Cardiac muscle cell (in vitro differentiated cells and primary cell): ENCODE measurements around the gene ITGA11. TPM values are rescaled to one million over a fixed set of nuclear protein-coding genes. Genes with fewer than 3 reads are reported as not detected.
A peak's percentile ranks its signal among the peaks of the same experiment; 100 is the strongest.

ENCODE experiments used
- DNase-seq, 2 donors: peaks; one replicate each; pipeline versions ENCODE4 v3.0.0 to v3.0.0-alpha.2; 2010 to 2017; ENCODE audit warnings: low read depth in 1 of 2, low spot score in 1 of 2
- H3K27ac ChIP-seq: fragments of 200-600 bp; sonication (generic); 2 replicates; pipeline ENCODE4 v1.5.1; 2016
- H3K27me3 ChIP-seq: fragments of 200-600 bp; sonication (generic); 2 replicates; pipeline ENCODE4 v1.6.0; 2016; ENCODE audit warnings: control low read depth
- H3K36me3 ChIP-seq: fragments of 200-600 bp; sonication (generic); 2 replicates; pipeline ENCODE4 v1.5.1; 2016; ENCODE audit warnings: control low read depth
- H3K4me1 ChIP-seq: fragments of 200-600 bp; sonication (generic); 2 replicates; pipeline ENCODE4 v1.8.1; 2017; ENCODE audit warnings: low read depth, mild to moderate bottlenecking, mixed run types
- H3K4me3 ChIP-seq: fragments of 200-600 bp; sonication (generic); 2 replicates; pipeline ENCODE4 v1.5.1; 2016; ENCODE audit warnings: mild to moderate bottlenecking
- H3K9me3 ChIP-seq: fragments of 200-600 bp; sonication (generic); 2 replicates; pipeline ENCODE4 v1.5.1; 2017; ENCODE audit warnings: low read depth, mild to moderate bottlenecking, control low read depth
- CTCF ChIP-seq: IDR thresholded peaks from 2 replicates; pipeline ENCODE4 v1.5.1; 2012; ENCODE audit warnings: low read depth, mild to moderate bottlenecking, low read length
- polyA plus RNA-seq: library from polyadenylated mRNA; unstranded; fragments of >200 nt; fragmentation: Nextera tagmentation; extraction: Ambion mirVana; gene quantifications from 2 replicates; pipeline ENCODE4 v1.2.1, GENCODE V29; 2016
- total RNA-seq: library from RNA; depleted of rRNA; stranded (reverse); fragments of >200 nt; gene quantifications from 2 replicates; pipeline ENCODE4 v1.2.3, GENCODE V29; 2016

Gene ITGA11
- total and polyA plus RNA-seq, 2 experiments from 2014 or later, result 0.12 to 1.2 TPM

GRCh38 chr15:68354923-68355322 is 77.0 kb downstream of the ITGA11 start:
- peak in 1 of 2 donors; percentile 71 for DNase-seq
- Histone ChIP-seq H3K27ac (no peak overlapping the region), H3K27me3 (no peaks in the 10 kb centered on the region), H3K4me1 (no peaks in the 10 kb centered on the region), H3K4me3 (no peak overlapping the region), H3K9me3 (no peaks in the 10 kb centered on the region), H3K36me3 (no peaks in the 10 kb centered on the region)
- TF ChIP-seq CTCF, result no peak

- TF ChIP-seq CTCF, result no peak
- no peaks in the 10 kb centered on the region for H3K4me1 ChIP-seq
- no peak for DNase-seq
- H3K9me3 ChIP-seq, result no peaks in the 10 kb centered on the region
- no peak overlapping the region for H3K4me3 ChIP-seq
- H3K27ac ChIP-seq, result no peak overlapping the region
- H3K36me3 ChIP-seq, result no peaks in the 10 kb centered on the region
- H3K27me3 ChIP-seq, result no peaks in the 10 kb centered on the region
Measured at GRCh38 chr15:68354268-68354667, 77.7 kb downstream of the ITGA11 start.

GRCh38 chr15:68353421-68354135 is 78.4 kb downstream of the ITGA11 start:
- DNase-seq, result no peak
- Histone ChIP-seq H3K36me3 (no peaks in the 10 kb centered on the region), H3K27ac (no peak overlapping the region), H3K9me3 (no peaks in the 10 kb centered on the region), H3K4me1 (no peaks in the 10 kb centered on the region), H3K27me3 (no peaks in the 10 kb centered on the region), H3K4me3 (no peak overlapping the region)
- TF ChIP-seq CTCF, result no peak

GRCh38 chr15:68352401-68353062 is 79.4 kb downstream of the ITGA11 start:
- Histone ChIP-seq H3K4me3 (no peak overlapping the region), H3K27ac (no peak overlapping the region), H3K27me3 (no peaks in the 10 kb centered on the region), H3K4me1 (peaks cover 3% of the 10 kb centered on the region), H3K9me3 (no peaks in the 10 kb centered on the region), H3K36me3 (no peaks in the 10 kb centered on the region)
- peak in 1 of 2 donors; percentile 85 for DNase-seq
- no peak for TF ChIP-seq CTCF

GRCh38 chr15:68349151-68349550 is 82.8 kb downstream of the ITGA11 start:
- Histone ChIP-seq H3K4me3 (no peak overlapping the region), H3K4me1 (peaks cover 5% of the 10 kb centered on the region), H3K27me3 (no peaks in the 10 kb centered on the region), H3K36me3 (no peaks in the 10 kb centered on the region), H3K27ac (no peak overlapping the region), H3K9me3 (no peaks in the 10 kb centered on the region)
- DNase-seq, result peak in 1 of 2 donors; percentile 66
- TF ChIP-seq CTCF, result no peak
